ENCODE measurements around the gene SURF2. TPM values are rescaled to one million over a fixed set of nuclear protein-coding genes. Genes with fewer than 3 reads are reported as not detected.

SURF2 gene
- 18.1 and 28.6 TPM in 2 replicates for total RNA-seq (2021)
- Bru-seq, nascent RNA: percentile 52 among the genes with signal in this experiment
- percentile 48 among the genes with signal in this experiment for BruChase-seq, experiment 1, labeled RNA remaining after a 2-hour chase
- BruChase-seq, experiment 2, labeled RNA remaining after a 6-hour chase: percentile 60 among the genes with signal in this experiment
- long read RNA-seq, transcript SURF2-201 (6 exons, 842 nt): major isoform, 28 of 45 reads
- long read RNA-seq, partial matches to known transcripts: 1 of 45 reads
- long read RNA-seq, other reads (novel, unspliced or antisense): 16 of 45 reads

DNA sequence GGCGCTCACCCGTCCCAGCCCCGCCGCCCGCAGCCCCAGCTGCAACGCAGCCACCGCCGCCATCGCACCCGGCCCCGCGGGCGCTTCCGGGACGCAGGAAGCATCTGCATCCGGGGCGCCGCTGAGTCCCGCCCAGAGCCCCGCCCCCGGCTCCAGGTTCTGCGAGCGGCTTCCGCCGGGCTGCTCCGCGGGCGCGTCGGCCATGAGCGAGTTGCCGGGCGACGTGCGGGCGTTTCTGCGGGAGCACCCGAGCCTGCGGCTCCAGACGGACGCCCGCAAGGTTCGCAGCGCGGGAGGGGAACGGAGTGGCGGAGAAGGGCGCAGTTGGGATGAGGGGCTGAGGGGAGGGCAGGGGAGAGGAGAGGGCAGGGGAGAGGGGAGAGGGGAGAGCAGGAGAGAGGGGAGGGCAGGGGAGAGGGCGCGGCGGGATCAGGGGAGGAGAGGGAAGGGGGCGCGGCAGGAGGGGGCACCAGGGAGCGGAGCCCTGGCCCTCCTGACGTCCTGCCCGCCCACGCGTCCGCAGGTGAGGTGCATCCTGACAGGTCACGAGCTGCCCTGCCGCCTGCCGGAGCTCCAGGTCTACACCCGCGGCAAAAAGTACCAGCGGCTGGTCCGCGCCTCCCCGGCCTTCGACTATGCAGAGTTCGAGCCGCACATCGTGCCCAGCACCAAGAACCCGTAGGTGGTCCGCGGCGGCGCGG lies at the start of gene SURF2, which contains the start of gene SURF1:
Gene SURF2, plus strand, starts transcription at position 160 of the 701 bp plus-strand sequence. Its CDS starts 43 bp downstream, at position 203.
Gene SURF1, minus strand, starts transcription at position 97 of the 701 bp plus-strand sequence. Its CDS starts 34 bp downstream, at position 63.
- peak within 1 kb of the TSS; percentile 88 for H3K4me3 ChIP-seq
- CTCF ChIA-PET: interaction anchor here (0.7 to 1.2 kb wide), 2 partner anchors 14 to 129 kb away, joined by 3 to 9 read pairs; no protein-coding TSS in a partner anchor
- peak; percentile 73 to 90 for DNase-seq

DNA sequence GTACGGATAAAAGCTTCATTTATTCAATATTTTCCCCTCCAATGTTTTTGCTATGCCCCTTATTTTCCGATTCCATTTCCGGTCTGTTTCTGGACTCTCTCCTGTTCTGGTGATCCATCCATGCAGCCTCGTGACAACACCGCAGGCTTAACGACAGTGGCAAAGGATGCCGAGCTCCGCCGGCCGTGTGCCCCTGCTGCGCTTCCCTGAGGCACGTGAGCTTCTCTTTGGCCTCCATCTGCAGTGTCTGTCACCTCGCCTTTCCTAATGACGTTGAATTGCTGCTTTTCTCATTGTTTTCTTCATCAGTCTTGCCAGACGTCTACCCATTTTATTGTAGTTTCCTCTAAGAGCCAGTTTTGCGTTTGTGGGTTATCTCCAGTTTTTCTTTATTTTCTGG lies 49.0 kb upstream of the SURF2 start:
- no peak overlapping the region for H3K4me2 ChIP-seq
- TF ChIP-seq, protein P1, sequence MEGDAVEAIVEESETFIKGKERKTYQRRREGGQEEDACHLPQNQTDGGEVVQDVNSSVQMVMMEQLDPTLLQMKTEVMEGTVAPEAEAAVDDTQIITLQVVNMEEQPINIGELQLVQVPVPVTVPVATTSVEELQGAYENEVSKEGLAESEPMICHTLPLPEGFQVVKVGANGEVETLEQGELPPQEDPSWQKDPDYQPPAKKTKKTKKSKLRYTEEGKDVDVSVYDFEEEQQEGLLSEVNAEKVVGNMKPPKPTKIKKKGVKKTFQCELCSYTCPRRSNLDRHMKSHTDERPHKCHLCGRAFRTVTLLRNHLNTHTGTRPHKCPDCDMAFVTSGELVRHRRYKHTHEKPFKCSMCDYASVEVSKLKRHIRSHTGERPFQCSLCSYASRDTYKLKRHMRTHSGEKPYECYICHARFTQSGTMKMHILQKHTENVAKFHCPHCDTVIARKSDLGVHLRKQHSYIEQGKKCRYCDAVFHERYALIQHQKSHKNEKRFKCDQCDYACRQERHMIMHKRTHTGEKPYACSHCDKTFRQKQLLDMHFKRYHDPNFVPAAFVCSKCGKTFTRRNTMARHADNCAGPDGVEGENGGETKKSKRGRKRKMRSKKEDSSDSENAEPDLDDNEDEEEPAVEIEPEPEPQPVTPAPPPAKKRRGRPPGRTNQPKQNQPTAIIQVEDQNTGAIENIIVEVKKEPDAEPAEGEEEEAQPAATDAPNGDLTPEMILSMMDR (conservative IDR thresholded peaks at IDR 0.05): no peak
- no peak for TF ChIP-seq EZH2 (IDR thresholded peaks at IDR 0.05; ENCODE audit: low read depth)
- peaks cover 55% of the 10 kb centered on the region for H3K27me3 ChIP-seq (ENCODE audit: insufficient read depth, low read depth)
- H3K9me2 ChIP-seq (ENCODE audit: insufficient read depth): no peaks in the 10 kb centered on the region
- intact Hi-C loops (cut with micrococcal nuclease; ENCODE audit: unreplicated experiment): no loop called here
- H4K20me1 ChIP-seq (ENCODE audit: insufficient read depth): no peaks in the 10 kb centered on the region
- H3K36me3 ChIP-seq (ENCODE audit: low read depth): no peaks in the 10 kb centered on the region
- ChIA-PET POLR2A (ENCODE audit: unreplicated experiment) (no interaction called here), CTCF (no interaction called here)
- no peaks in the 10 kb centered on the region for H3K4me1 ChIP-seq (replicated peaks; ENCODE audit: insufficient read depth)
- no peak overlapping the region for H2AFZ ChIP-seq
- H3K79me2 ChIP-seq (ENCODE audit: low read depth): no peaks in the 10 kb centered on the region
- H3K27ac ChIP-seq: no peak overlapping the region
- no peak for DNase-seq
- no TSS peak for BruUV-seq (replicated peaks)
- H3K9me3 ChIP-seq (ENCODE audit: insufficient read depth, low read depth): no peaks in the 10 kb centered on the region
- H3K4me3 ChIP-seq: no peak overlapping the region
- no peaks in the 10 kb centered on the region for H3F3A ChIP-seq (ENCODE audit: insufficient read depth, low read depth)

More for the DNA sequence above, at the start of gene SURF2, which contains the start of gene SURF1:
- Histone ChIP-seq H3F3A (ENCODE audit: insufficient read depth, low read depth) (peaks cover 50% of the 10 kb centered on the region), H3K36me3 (ENCODE audit: low read depth) (peaks cover 11% of the 10 kb centered on the region; the same call in 1 of the 2 replicates), H3K79me2 (ENCODE audit: low read depth) (peaks cover 24% of the 10 kb centered on the region), H2AFZ (peak within 1 kb of the TSS; percentile 81), H3K9me2 (ENCODE audit: insufficient read depth) (no peaks in the 10 kb centered on the region), H3K27ac (0 out of 2 replicates have a peak within 1 kb of the TSS, but pooled peaks have one; percentile 16), H3K4me2 (peak within 1 kb of the TSS; percentile 98), H3K27me3 (ENCODE audit: insufficient read depth, low read depth) (no peaks in the 10 kb centered on the region), H3K4me1 (replicated peaks; ENCODE audit: insufficient read depth) (peaks cover 16% of the 10 kb centered on the region), H3K9me3 (ENCODE audit: insufficient read depth, low read depth) (no peaks in the 10 kb centered on the region), H4K20me1 (ENCODE audit: insufficient read depth) (peaks cover 31% of the 10 kb centered on the region)
- intact Hi-C loops (cut with micrococcal nuclease; ENCODE audit: unreplicated experiment): loop anchor here (2.0 to 5.0 kb wide), 3 partner anchors 18 to 131 kb away; no protein-coding TSS in a partner anchor
- no peak for TF ChIP-seq EZH2 (IDR thresholded peaks at IDR 0.05; ENCODE audit: low read depth)
- TF ChIP-seq, protein P1 (conservative IDR thresholded peaks at IDR 0.05): no peak
- POLR2A ChIA-PET (ENCODE audit: unreplicated experiment): interaction anchor here (0.6 to 0.9 kb wide), 6 partner anchors 20 to 949 kb away, joined by 3 to 22 read pairs (median 5); partner anchors contain the start of gene SURF6
- BruUV-seq (replicated peaks): no TSS peak

DNA sequence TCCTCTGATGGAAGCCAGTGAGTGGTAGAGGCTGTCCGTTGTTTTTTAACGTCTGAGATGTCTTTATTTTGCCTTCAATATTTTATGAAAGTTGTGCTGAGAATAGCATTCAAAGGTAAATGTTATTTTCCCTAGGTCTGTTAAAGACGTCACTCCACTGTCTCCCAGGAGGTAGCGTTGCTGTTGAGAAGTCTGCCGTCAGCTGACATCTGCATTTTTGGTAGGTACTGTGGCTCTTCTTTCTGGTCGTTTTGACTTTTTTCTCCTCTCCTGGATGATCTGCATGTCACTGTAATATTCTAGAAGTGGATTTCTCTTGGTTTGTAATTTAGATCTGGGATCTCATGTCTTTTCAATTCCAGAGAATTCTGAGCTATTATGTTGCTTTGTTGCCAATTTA lies 46.7 kb upstream of the SURF2 start:
- Histone ChIP-seq H3K4me2 (no peak overlapping the region), H3K27ac (no peak overlapping the region), H3K9me3 (ENCODE audit: insufficient read depth, low read depth) (no peaks in the 10 kb centered on the region), H2AFZ (no peak overlapping the region), H3K4me1 (replicated peaks; ENCODE audit: insufficient read depth) (no peaks in the 10 kb centered on the region), H3K4me3 (no peak overlapping the region), H3K27me3 (ENCODE audit: insufficient read depth, low read depth) (peaks cover 41% of the 10 kb centered on the region), H4K20me1 (ENCODE audit: insufficient read depth) (no peaks in the 10 kb centered on the region), H3K79me2 (ENCODE audit: low read depth) (no peaks in the 10 kb centered on the region), H3K9me2 (ENCODE audit: insufficient read depth) (no peaks in the 10 kb centered on the region), H3K36me3 (ENCODE audit: low read depth) (no peaks in the 10 kb centered on the region), H3F3A (ENCODE audit: insufficient read depth, low read depth) (no peaks in the 10 kb centered on the region)
- POLR2A ChIA-PET (ENCODE audit: unreplicated experiment): no interaction called here
- TF ChIP-seq EZH2 (IDR thresholded peaks at IDR 0.05; ENCODE audit: low read depth): no peak
- TF ChIP-seq, protein P1 (conservative IDR thresholded peaks at IDR 0.05): no peak
- intact Hi-C loops (cut with micrococcal nuclease; ENCODE audit: unreplicated experiment): no loop called here
- no TSS peak for BruUV-seq (replicated peaks)
- CTCF ChIA-PET: interaction anchor here (0.7 kb wide), 1 partner anchor 380 kb away, joined by 8 read pairs; no protein-coding TSS in a partner anchor
- DNase-seq: no peak
